Head of caudate nucleus (tissue), 42 donors: ENCODE data around the gene BCAM.

ENCODE experiments used
- DNase-seq, 42 donors: peaks; one replicate each; pipeline versions ENCODE4 v3.0.0 to v3.0.0-alpha.2; 2020 to 2021; ENCODE audit warnings: mixed read lengths in 7 of 42
- intact Hi-C: fragments of 100-400 bp; cut with DNase I; formaldehyde crosslinking; loops from one replicate; pipeline ENCODE4 v1.15.0; 2022

Gene BCAM

DNA sequence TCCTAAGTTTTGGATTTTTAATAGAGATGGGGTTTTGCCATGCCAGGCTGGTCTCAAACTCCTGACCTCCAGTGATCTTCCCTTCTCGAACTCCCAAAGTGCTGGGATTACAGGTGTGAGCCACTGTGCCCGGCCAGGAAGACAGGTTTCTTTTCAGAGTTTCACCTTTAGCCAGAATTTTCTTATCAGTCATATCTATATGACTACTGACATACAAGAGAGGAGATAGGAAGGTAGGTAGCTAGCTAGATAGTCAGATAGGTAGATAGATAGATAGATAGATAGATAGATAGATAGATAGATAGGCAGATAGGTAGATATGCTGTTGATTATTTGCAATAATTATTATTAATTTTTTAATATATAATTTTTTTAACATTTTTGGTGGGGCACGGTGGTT is 23.6 kb upstream of the BCAM start:
- intact Hi-C loops, result no loop called here

DNA sequence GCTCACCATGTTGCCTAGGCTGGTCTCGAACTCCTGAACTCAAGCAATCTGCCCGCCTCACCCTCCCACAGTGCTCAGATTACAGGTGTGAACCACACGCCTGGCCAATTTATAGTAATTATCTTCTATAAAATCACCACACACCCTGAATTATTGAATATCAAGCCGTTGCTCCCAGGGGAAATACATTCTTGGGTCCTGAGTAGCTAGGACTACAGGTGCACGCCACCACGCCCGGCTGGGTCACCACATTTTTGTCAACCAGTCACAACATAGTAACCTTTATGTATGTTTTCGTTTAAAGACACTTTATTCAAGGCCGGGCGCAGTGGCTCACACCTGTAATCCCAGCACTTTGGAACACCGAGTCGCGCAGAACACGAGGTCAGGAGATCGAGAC is 22.9 kb upstream of the BCAM start:
- DNase-seq, result no peak
- intact Hi-C loops, result no loop called here

More for the DNA sequence above, 23.6 kb upstream of the BCAM start:
- DNase-seq, result no peak

GRCh38 chr19:44788971-44789370 is 19.9 kb upstream of the BCAM start:
- intact Hi-C loops, result no loop called here
- DNase-seq, result no peak

DNA sequence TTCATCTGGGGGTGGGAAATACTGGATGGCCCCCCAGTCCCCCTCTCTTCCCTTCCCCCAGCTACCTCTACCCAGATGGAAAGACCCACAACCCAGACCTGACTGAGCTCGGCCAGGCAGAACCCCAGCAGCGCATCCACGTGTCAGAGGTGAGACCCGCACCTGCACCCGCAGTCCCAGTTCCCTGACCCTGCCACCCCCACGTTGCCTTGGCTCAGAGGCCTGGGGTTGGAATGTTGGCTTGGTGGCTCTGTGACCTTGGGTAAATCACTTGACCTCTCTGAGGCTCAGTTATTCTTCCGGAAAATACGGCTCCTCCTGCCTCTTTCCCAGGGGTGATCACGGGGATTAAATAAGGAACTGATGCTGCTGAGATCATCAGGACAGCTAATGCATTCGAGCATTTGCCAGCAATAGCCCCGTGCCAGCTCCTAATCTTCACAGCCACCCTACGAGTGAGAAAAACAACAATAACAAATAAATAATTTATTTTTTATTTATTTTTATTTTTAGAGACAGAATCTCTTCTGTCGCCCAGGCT is 18.9 kb upstream of the BCAM start:
- intact Hi-C loops, result no loop called here
- DNase-seq, result no peak

- no peak for DNase-seq
- intact Hi-C loops, result no loop called here
Measured at GRCh38 chr19:44792281-44792680, 16.6 kb upstream of the BCAM start.

- no peak for DNase-seq
- intact Hi-C loops, result loop anchor here (5.0 kb wide), 1 partner anchor 48 kb away; no protein-coding TSS in a partner anchor
Measured at GRCh38 chr19:44794610-44795009, 14.3 kb upstream of the BCAM start.

DNA sequence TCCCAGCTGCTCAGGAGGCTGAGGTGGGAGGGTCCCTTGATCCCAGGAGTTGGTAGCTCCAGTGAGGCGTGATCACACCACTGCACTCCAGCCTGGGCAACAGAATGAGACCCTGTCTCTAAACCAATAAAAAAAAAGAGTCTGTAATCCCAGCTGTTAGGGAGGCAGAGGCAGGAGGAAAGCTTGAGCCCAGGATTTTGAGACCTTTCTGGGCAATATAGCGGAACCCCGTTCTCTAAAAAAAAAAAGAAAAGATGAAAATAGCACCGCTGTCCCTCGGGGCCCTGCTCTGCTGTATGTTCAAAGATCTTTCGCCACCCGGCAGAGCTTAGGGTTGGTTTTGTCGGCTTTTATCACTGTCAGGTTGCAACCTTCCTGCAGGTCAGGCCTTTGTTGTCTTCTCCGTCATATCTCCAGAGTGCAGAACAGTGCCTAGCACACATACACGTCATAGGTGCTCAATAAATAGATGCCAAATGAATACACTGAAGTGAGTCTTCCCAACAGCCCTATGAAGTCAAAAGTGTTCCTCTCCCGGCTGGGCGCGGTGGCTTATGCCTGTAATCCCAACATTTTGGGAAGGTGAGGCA is 13.4 kb upstream of the BCAM start:
- intact Hi-C loops, result loop anchor here (5.0 kb wide), 1 partner anchor 47 kb away; no protein-coding TSS in a partner anchor
- no peak for DNase-seq

- intact Hi-C loops, result loop anchor here (5.0 kb wide), 1 partner anchor 46 kb away; no protein-coding TSS in a partner anchor
- DNase-seq, result peak in 2 of 42 donors; percentile 15 to 17
Measured at GRCh38 chr19:44796701-44797115, 12.2 kb upstream of the BCAM start.

GRCh38 chr19:44799627-44800346 is 9.1 kb upstream of the BCAM start:
- no peak for DNase-seq
- intact Hi-C loops, result loop anchor here (5.0 kb wide), 1 partner anchor 43 kb away; no protein-coding TSS in a partner anchor

GRCh38 chr19:44800461-44800860 is 8.4 kb upstream of the BCAM start:
- DNase-seq, result peak; percentile 29 to 90 (median 76)
- intact Hi-C loops, result no loop called here

- intact Hi-C loops, result no loop called here
Measured at GRCh38 chr19:44803442-44804428, 5.2 kb upstream of the BCAM start.

GRCh38 chr19:44806291-44806690 is 2.6 kb upstream of the BCAM start:
- intact Hi-C loops, result no loop called here

More at GRCh38 chr19:44803442-44804428, 5.2 kb upstream of the BCAM start:
- no peak for DNase-seq

GRCh38 chr19:44807162-44807561 is 1.7 kb upstream of the BCAM start:
- DNase-seq, result no peak
- intact Hi-C loops, result no loop called here

More at GRCh38 chr19:44806291-44806690, 2.6 kb upstream of the BCAM start:
- no peak for DNase-seq

- intact Hi-C loops, result no loop called here
Measured at GRCh38 chr19:44807652-44808462, 1.0 kb upstream of the BCAM start.

DNA sequence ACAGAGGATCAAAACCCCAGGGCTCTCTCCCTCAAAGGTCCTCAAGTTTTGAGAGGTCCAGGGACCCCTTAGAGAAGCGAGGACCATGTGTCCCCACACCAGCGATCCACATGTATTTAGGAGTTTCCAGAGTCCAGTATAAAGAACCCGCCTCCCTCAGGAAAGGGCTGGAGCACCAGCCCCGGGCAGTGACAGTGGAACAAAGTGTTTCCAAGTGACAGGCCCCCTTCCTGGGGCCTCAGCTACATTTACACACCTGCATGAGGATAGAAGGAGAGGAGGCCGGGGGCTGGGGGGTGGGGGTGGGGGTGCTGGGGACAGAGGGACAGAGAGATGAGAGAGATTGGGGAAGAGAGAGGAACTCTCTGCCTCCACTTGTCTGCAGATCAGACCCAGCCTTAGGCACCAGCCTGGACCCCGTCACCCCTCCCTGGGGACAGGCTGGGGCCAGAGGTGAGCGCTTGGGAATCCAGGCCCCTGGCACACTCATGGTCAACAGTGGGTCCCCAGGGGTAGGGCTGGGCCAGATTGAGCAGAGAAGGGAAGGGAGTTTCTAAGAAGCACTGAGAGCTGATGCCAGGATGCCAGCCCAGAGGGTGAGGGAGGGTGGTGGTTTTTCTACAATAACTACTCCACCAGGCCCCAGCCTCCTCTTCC is 802 bp downstream of the BCAM start:
- DNase-seq, result no peak
- intact Hi-C loops, result no loop called here

More at GRCh38 chr19:44807652-44808462, 1.0 kb upstream of the BCAM start:
- peak in 25 of 42 donors; percentile 7 to 65 (median 25) for DNase-seq

GRCh38 chr19:44810234-44811121 is 1.6 kb downstream of the BCAM start:
- no peak for DNase-seq

GRCh38 chr19:44811122-44811419 is 2.2 kb downstream of the BCAM start:
- intact Hi-C loops, result no loop called here

More at GRCh38 chr19:44810234-44811121, 1.6 kb downstream of the BCAM start:
- intact Hi-C loops, result no loop called here

More at GRCh38 chr19:44811122-44811419, 2.2 kb downstream of the BCAM start:
- DNase-seq, result no peak
